ENCODE results near the gene TMEM131L.

DNA sequence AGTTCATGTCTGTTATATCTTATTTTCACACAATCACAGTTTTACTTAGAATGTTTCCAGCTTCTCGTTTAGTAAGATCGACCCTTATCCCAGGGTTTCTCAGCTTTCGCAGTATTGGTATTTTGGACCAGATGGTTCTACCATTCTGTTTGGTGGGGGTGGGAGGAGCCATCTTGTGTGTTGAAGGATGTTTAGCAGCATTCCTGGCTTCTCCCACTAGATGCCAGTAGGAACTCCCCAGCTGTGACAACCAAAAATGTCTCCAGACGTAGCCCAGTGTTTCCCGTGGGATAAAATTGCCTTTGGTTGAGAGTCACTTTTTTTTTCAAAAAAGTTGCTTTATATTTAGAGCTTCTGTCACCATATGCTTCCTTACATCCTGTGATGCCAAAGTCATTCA is 127.0 kb downstream of the TMEM131L start:
- TF ChIP-seq POLR2A (IDR thresholded peaks at IDR 0.05) (no peak), CTCF (IDR thresholded peaks at IDR 0.05) (no peak)

Data from testis (tissue), 2 donors.